ENCODE measurements around the gene AFF3.

Gene AFF3

DNA sequence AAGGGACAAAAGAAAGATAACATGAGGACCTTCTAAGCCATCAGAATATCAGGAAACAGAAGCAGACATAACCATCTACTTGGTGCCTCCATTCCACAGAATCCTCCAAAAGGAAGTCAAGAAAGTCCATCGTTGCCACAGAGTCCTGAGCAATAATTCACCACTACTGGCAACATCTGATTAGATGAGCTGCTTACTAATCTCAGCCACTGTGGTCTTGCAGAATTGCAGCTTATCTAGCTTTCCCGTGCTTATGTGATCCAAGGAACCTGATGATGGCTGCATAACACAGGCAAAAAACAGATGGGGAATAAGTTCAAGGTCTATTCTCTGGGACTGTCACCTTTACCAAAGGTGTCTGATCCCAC is 278.5 kb downstream of the AFF3 start:
- TF ChIP-seq TAF1 (IDR thresholded peaks at IDR 0.05; ENCODE audit: borderline replicate concordance, insufficient read depth, low read length) (no peak), REST (IDR thresholded peaks at IDR 0.05; ENCODE audit: insufficient read depth in 1 of 2, low read depth in 2 of 2, low read length in 2 of 2) (no peak), FOXP2 (optimal IDR thresholded peaks at IDR 0.05; ENCODE audit: borderline replicate concordance, extremely low read depth, extremely low read length, insufficient read depth) (no peak), SIN3A (IDR thresholded peaks at IDR 0.05; ENCODE audit: borderline replicate concordance, insufficient read depth, low read length) (no peak), POLR2AphosphoS5 (IDR thresholded peaks at IDR 0.05; ENCODE audit: low read depth, low read length) (no peak)

DNA sequence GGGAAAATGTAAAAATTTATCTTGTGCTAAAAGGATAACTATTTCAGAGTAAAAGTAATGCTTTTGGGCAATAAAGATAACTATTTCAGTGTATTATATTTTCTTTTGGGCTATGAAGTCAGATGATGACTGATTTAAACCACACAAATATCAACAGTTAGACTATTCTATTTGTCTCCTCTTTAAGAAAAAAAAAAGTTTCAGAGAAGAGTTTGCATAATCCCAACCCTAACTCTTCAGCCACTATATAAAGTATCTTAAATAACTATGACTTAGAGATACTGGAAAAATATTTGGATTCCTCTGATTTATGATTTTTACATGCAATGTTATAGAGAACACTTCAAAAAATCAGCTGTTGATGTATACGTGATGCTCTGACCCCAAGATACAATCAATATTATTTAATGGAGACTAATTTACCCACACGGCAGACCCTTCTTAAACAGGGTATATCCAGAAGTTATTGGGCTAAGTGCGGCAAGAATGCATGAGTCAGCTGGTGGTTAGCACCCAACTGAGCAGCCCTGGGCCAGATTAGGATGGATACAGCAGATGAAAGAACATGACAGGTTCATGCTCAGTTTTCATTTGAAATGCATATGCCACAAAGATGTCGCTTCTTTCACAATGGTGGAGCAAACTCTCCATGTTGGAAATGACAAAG is 279.0 kb downstream of the AFF3 start:
- TF ChIP-seq REST (IDR thresholded peaks at IDR 0.05; ENCODE audit: insufficient read depth in 1 of 2, low read depth in 2 of 2, low read length in 2 of 2) (no peak), FOXP2 (optimal IDR thresholded peaks at IDR 0.05; ENCODE audit: borderline replicate concordance, extremely low read depth, extremely low read length, insufficient read depth) (no peak), SIN3A (IDR thresholded peaks at IDR 0.05; ENCODE audit: borderline replicate concordance, insufficient read depth, low read length) (no peak), TAF1 (IDR thresholded peaks at IDR 0.05; ENCODE audit: borderline replicate concordance, insufficient read depth, low read length) (no peak), POLR2AphosphoS5 (IDR thresholded peaks at IDR 0.05; ENCODE audit: low read depth, low read length) (no peak)

- TF ChIP-seq SIN3A (IDR thresholded peaks at IDR 0.05; ENCODE audit: borderline replicate concordance, insufficient read depth, low read length): no peak
- no peak for TF ChIP-seq POLR2AphosphoS5 (IDR thresholded peaks at IDR 0.05; ENCODE audit: low read depth, low read length)
- no peak for TF ChIP-seq REST (IDR thresholded peaks at IDR 0.05; ENCODE audit: insufficient read depth in 1 of 2, low read depth in 2 of 2, low read length in 2 of 2)
- no peak for TF ChIP-seq FOXP2 (optimal IDR thresholded peaks at IDR 0.05; ENCODE audit: borderline replicate concordance, extremely low read depth, extremely low read length, insufficient read depth)
- no peak for TF ChIP-seq TAF1 (IDR thresholded peaks at IDR 0.05; ENCODE audit: borderline replicate concordance, insufficient read depth, low read length)
Measured at GRCh38 chr2:99862566-99862965, 279.8 kb downstream of the AFF3 start.

GRCh38 chr2:99861376-99861760 is 281.0 kb downstream of the AFF3 start:
- no peak for TF ChIP-seq SIN3A (IDR thresholded peaks at IDR 0.05; ENCODE audit: borderline replicate concordance, insufficient read depth, low read length)
- no peak for TF ChIP-seq POLR2AphosphoS5 (IDR thresholded peaks at IDR 0.05; ENCODE audit: low read depth, low read length)
- TF ChIP-seq TAF1 (IDR thresholded peaks at IDR 0.05; ENCODE audit: borderline replicate concordance, insufficient read depth, low read length): no peak
- no peak for TF ChIP-seq REST (IDR thresholded peaks at IDR 0.05; ENCODE audit: insufficient read depth in 1 of 2, low read depth in 2 of 2, low read length in 2 of 2)
- TF ChIP-seq FOXP2 (optimal IDR thresholded peaks at IDR 0.05; ENCODE audit: borderline replicate concordance, extremely low read depth, extremely low read length, insufficient read depth): no peak

All from PFSK-1 (cell line).